HEK293 (cell line): ENCODE data around the gene CNPY2.
A peak's percentile ranks its signal among the peaks of the same experiment; 100 is the strongest.

Experiments used
- CTCF ChIA-PET: fragments of 350-600 bp; formaldehyde crosslinking; extraction: SDS; loops from one replicate; lab custom pipeline; 2021; ENCODE audit warnings: antibody characterized with exemption; lab: Yijun Ruan, JAX
- POLR2A ChIA-PET: fragments of 300-600 bp; formaldehyde crosslinking; extraction: SDS; loops from one replicate; lab custom pipeline; 2020; ENCODE audit warnings: antibody characterized with exemption, inconsistent platforms; lab: Yijun Ruan, JAX
- H3K27ac ChIP-seq: fragments of 200-500 bp; sonication (Bioruptor generic); 2 replicates; pipeline ENCODE4 v1.5.1; 2014; ENCODE audit warnings: low read depth, low read length, control low read depth, inconsistent platforms; ENCODE audit errors: extremely low read depth
- H3K36me3 ChIP-seq, 2 experiments: fragments of 200-500 bp in 1 of 2; sonication (Bioruptor generic) in 1 of 2; 1 replicate in 1 of 2; 2 replicates in 1 of 2; pipeline ENCODE4 v1.5.1; 2014 to 2017; ENCODE audit warnings: inconsistent platforms in 2 of 2, low read length in 2 of 2; ENCODE audit not compliant: control insufficient read depth in 2 of 2, insufficient read depth in 1 of 2
- H3K4me1 ChIP-seq: fragments of 200-500 bp; sonication (Bioruptor generic); 2 replicates; pipeline ENCODE4 v1.5.1; 2014; ENCODE audit warnings: mild to moderate bottlenecking, low read length, inconsistent platforms; ENCODE audit not compliant: control insufficient read depth, insufficient read depth
- H3K4me3 ChIP-seq: 2 replicates; pipeline ENCODE4 v1.5.1; 2011; ENCODE audit warnings: low read depth, mild to moderate bottlenecking, control low read depth, low read length, moderate library complexity
- H3K9me3 ChIP-seq: fragments of 200-500 bp; sonication (Bioruptor generic); 2 replicates; pipeline ENCODE4 v1.5.1; 2014; ENCODE audit warnings: low read depth, low read length, inconsistent platforms; ENCODE audit not compliant: control insufficient read depth, insufficient read depth
- GLI4 ChIP-seq: fragments of 450-650 bp; formaldehyde crosslinking; IDR thresholded peaks from 2 replicates; pipeline ENCODE4 v1.5.1; 2016; ENCODE audit warnings: missing biosample characterization, missing genetic modification characterization
- HOXC10 ChIP-seq: sonication (generic); formaldehyde crosslinking; IDR thresholded peaks from 2 replicates; pipeline ENCODE4 v1.8.1; 2023; ENCODE audit warnings: mild to moderate bottlenecking, missing genetic modification reagents
- MZF1 ChIP-seq: fragments of 450-650 bp; formaldehyde crosslinking; IDR thresholded peaks from 2 replicates; pipeline ENCODE4 v1.5.1; 2017; ENCODE audit warnings: missing biosample characterization, missing genetic modification characterization, borderline replicate concordance
- ZBTB17 ChIP-seq: fragments of 450-650 bp; formaldehyde crosslinking; IDR thresholded peaks from 2 replicates; pipeline ENCODE4 v1.5.1; 2016; ENCODE audit warnings: missing biosample characterization, missing genetic modification characterization
- ZBTB21 ChIP-seq: fragments of 450-650 bp; formaldehyde crosslinking; IDR thresholded peaks from 2 replicates; pipeline ENCODE4 v1.5.1; 2017; ENCODE audit warnings: missing biosample characterization, missing genetic modification characterization
- ZNF221 ChIP-seq: fragments of 450-650 bp; formaldehyde crosslinking; IDR thresholded peaks from 2 replicates; pipeline ENCODE4 v1.5.1; 2017; ENCODE audit warnings: missing biosample characterization, missing genetic modification characterization, borderline replicate concordance
- ZNF324 ChIP-seq: fragments of 450-650 bp; formaldehyde crosslinking; IDR thresholded peaks from 2 replicates; pipeline ENCODE4 v1.5.1; 2016; ENCODE audit warnings: missing biosample characterization, missing genetic modification characterization
- ZNF341 ChIP-seq: fragments of 450-650 bp; formaldehyde crosslinking; IDR thresholded peaks from 2 replicates; pipeline ENCODE4; 2016; ENCODE audit warnings: low read depth, missing biosample characterization, missing genetic modification characterization
- ZNF350 ChIP-seq: fragments of 450-650 bp; formaldehyde crosslinking; IDR thresholded peaks from 2 replicates; pipeline ENCODE4 v1.5.0; 2017; ENCODE audit warnings: missing biosample characterization, mild to moderate bottlenecking, missing genetic modification characterization
- ZNF629 ChIP-seq: fragments of 450-650 bp; formaldehyde crosslinking; IDR thresholded peaks from 2 replicates; pipeline ENCODE4 v1.5.1; 2017; ENCODE audit warnings: missing biosample characterization, missing genetic modification characterization
- ZNF658 ChIP-seq: fragments of 450-650 bp; formaldehyde crosslinking; IDR thresholded peaks from 2 replicates; pipeline ENCODE4; 2016; ENCODE audit warnings: missing biosample characterization, missing genetic modification characterization
- ZNF837 ChIP-seq: fragments of 450-650 bp; formaldehyde crosslinking; IDR thresholded peaks from 2 replicates; pipeline ENCODE4 v1.5.1; 2016; ENCODE audit warnings: missing biosample characterization, missing genetic modification characterization
- TF ChIP-seq, protein P1 (sequence below): fragments of 450-650 bp; formaldehyde crosslinking; IDR thresholded peaks from 2 replicates; pipeline ENCODE4 v1.5.1; 2016; ENCODE audit warnings: missing biosample characterization, missing genetic modification characterization
- TF ChIP-seq, protein P2 (sequence below): fragments of 450-650 bp; formaldehyde crosslinking; IDR thresholded peaks from 2 replicates; pipeline ENCODE4 v1.5.1; 2016; ENCODE audit warnings: missing biosample characterization, missing genetic modification characterization
- TF ChIP-seq, protein P3 (sequence below): fragments of 450-650 bp; formaldehyde crosslinking; IDR thresholded peaks from 2 replicates; pipeline ENCODE4 v1.5.1; 2016; ENCODE audit warnings: missing biosample characterization, missing genetic modification characterization, borderline replicate concordance
- TF ChIP-seq, protein P4 (sequence below): fragments of 450-650 bp; formaldehyde crosslinking; IDR thresholded peaks from 2 replicates; pipeline ENCODE4 v1.5.1; 2016; ENCODE audit warnings: missing biosample characterization, missing genetic modification characterization
- TF ChIP-seq, protein P5 (sequence below): fragments of 450-650 bp; formaldehyde crosslinking; IDR thresholded peaks from 2 replicates; pipeline ENCODE4 v1.5.0; 2017; ENCODE audit warnings: missing biosample characterization, missing genetic modification characterization, borderline replicate concordance

The CNPY2 gene

DNA sequence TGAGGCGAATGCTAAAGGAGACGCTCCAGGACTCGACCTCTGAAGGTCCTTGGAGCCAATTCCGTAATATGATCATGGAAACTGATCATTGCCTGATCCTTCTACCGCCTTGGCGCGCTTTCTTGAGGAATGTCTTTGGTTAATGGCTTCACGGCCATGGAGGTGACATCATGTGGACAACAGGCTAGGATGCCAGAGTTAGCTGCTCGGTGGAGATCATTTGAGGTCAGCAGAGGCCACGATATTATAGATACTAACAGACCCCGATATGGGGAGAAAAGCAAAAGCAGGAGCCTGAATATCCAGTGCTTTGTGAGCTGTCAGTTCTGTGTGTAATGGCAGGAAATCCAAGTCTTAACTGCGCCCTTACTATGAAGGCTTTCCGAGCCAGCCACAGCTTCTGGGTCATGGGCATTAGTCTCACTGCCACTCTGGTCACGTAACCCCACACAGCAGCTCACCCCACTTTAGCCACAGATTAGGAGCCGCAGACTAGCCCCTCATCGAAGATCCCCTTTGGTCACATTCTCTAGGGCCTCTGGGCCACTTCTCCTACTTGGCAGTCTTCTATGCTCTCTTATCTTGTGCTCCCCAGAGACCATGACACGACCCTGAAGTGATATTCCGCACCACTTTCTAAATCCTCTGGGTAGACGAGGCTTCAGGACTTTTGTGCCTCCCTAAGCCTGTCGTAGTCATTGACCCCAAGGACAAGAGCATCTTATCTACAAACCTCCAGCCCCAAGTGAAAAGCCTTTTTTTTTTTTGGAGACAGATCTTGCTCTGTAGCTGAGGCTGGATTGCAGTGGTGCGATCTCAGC, 14.9 kb downstream of the CNPY2 start (continued):
- TF ChIP-seq, protein P1, sequence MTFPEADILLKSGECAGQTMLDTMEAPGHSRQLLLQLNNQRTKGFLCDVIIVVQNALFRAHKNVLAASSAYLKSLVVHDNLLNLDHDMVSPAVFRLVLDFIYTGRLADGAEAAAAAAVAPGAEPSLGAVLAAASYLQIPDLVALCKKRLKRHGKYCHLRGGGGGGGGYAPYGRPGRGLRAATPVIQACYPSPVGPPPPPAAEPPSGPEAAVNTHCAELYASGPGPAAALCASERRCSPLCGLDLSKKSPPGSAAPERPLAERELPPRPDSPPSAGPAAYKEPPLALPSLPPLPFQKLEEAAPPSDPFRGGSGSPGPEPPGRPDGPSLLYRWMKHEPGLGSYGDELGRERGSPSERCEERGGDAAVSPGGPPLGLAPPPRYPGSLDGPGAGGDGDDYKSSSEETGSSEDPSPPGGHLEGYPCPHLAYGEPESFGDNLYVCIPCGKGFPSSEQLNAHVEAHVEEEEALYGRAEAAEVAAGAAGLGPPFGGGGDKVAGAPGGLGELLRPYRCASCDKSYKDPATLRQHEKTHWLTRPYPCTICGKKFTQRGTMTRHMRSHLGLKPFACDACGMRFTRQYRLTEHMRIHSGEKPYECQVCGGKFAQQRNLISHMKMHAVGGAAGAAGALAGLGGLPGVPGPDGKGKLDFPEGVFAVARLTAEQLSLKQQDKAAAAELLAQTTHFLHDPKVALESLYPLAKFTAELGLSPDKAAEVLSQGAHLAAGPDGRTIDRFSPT: no peak
- 0 out of 2 replicates have a peak, but pooled peaks have one; percentile 32 for TF ChIP-seq ZNF629 (tag by site-specific recombination)
- peak; percentile 48; the same call in 1 of the 2 replicates for TF ChIP-seq ZBTB21
- TF ChIP-seq MZF1 (tag by site-specific recombination): no peak
- TF ChIP-seq, protein P2, sequence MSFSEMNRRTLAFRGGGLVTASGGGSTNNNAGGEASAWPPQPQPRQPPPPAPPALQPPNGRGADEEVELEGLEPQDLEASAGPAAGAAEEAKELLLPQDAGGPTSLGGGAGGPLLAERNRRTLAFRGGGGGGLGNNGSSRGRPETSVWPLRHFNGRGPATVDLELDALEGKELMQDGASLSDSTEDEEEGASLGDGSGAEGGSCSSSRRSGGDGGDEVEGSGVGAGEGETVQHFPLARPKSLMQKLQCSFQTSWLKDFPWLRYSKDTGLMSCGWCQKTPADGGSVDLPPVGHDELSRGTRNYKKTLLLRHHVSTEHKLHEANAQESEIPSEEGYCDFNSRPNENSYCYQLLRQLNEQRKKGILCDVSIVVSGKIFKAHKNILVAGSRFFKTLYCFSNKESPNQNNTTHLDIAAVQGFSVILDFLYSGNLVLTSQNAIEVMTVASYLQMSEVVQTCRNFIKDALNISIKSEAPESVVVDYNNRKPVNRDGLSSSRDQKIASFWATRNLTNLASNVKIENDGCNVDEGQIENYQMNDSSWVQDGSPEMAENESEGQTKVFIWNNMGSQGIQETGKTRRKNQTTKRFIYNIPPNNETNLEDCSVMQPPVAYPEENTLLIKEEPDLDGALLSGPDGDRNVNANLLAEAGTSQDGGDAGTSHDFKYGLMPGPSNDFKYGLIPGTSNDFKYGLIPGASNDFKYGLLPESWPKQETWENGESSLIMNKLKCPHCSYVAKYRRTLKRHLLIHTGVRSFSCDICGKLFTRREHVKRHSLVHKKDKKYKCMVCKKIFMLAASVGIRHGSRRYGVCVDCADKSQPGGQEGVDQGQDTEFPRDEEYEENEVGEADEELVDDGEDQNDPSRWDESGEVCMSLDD: peak; percentile 18; the same call in 1 of the 2 replicates

DNA sequence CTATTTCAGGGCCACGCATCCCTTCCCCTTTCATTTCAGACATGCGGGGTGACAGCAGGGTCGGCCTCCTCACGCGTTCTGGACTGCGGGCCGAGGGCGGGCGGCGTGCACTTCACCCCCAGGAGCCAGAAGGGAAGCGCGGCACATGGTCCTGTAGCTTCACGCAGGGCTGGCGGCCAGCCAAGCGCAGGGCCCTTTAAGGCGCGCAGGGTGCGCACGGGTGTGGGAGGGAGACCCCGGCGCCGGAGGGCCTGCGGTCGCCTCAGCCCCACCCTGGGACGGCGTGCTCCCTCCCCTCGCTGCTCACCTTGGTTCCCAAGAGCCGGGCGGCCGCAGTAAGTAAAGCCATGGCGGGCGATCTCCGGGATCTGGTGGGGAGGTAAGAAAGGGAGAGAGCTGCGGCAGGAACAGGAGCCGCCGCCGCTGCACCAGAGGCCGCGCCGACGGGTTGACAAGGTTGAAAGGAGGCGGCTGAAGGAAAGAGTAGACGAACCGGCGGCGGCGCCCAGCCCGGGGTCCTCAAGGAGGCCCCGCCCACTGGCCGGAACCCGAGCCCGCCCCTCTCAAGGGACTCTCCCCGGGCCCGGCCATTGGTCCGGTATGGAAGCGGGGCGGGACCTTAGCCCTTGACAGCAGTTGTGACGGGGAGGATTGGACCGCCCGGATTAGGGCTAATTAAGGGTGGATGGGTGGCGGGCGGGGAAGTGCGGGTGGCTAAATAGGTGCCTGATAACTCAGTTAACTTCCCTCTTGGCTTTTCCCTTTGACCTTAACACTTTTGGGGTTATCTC, 15.7 kb downstream of the CNPY2 start, which contains the start of gene CS:
TSS of gene CS (minus strand) at position 478 of the 791 bp plus-strand sequence. CDS start at position 349, 129 bp downstream.
- Histone ChIP-seq H3K4me1 (peaks cover 4% of the 10 kb centered on the region; the same call in 1 of the 2 replicates), H3K27ac (peak within 1 kb of the TSS; percentile 89), H3K4me3 (peak within 1 kb of the TSS; percentile 92), H3K36me3 (peaks cover 20 to 45% of the 10 kb centered on the region in 2 experiments; a peak in 2 of 3 replicates), H3K9me3 (no peaks in the 10 kb centered on the region)
- ChIA-PET CTCF (interaction anchor here (0.8 to 2.6 kb wide), 5 partner anchors 9 to 164 kb away, joined by 3 to 6 read pairs (median 4); partner anchors contain the start of gene ANKRD52), POLR2A (interaction anchor here (0.5 to 2.8 kb wide), 14 partner anchors 9 to 470 kb away, joined by 3 to 13 read pairs (median 4); partner anchors contain the start of genes PA2G4, RNF41, STAT2 and ZC3H10)
- TF ChIP-seq ZNF324 (tag by site-specific recombination) (peak; percentile 87; the same call in 1 of the 2 replicates), ZNF350 (tag by site-specific recombination) (no peak), GLI4 (tag by site-specific recombination) (no peak), ZNF629 (tag by site-specific recombination) (no peak; the same call in 1 of the 2 replicates), ZNF341 (tag by site-specific recombination) (peak; percentile 63; the same call in 1 of the 2 replicates), HOXC10 (CRISPR knock-in tag) (no peak), ZNF837 (tag by site-specific recombination) (no peak), ZNF658 (no peak), ZNF221 (tag by site-specific recombination) (no peak), ZBTB17 (tag by site-specific recombination) (no peak; the same call in 1 of the 2 replicates)
- TF ChIP-seq, protein P3, sequence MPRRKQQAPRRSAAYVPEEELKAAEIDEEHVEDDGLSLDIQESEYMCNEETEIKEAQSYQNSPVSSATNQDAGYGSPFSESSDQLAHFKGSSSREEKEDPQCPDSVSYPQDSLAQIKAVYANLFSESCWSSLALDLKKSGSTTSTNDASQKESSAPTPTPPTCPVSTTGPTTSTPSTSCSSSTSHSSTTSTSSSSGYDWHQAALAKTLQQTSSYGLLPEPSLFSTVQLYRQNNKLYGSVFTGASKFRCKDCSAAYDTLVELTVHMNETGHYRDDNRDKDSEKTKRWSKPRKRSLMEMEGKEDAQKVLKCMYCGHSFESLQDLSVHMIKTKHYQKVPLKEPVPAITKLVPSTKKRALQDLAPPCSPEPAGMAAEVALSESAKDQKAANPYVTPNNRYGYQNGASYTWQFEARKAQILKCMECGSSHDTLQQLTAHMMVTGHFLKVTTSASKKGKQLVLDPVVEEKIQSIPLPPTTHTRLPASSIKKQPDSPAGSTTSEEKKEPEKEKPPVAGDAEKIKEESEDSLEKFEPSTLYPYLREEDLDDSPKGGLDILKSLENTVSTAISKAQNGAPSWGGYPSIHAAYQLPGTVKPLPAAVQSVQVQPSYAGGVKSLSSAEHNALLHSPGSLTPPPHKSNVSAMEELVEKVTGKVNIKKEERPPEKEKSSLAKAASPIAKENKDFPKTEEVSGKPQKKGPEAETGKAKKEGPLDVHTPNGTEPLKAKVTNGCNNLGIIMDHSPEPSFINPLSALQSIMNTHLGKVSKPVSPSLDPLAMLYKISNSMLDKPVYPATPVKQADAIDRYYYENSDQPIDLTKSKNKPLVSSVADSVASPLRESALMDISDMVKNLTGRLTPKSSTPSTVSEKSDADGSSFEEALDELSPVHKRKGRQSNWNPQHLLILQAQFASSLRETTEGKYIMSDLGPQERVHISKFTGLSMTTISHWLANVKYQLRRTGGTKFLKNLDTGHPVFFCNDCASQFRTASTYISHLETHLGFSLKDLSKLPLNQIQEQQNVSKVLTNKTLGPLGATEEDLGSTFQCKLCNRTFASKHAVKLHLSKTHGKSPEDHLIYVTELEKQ (tag by site-specific recombination): no peak
- TF ChIP-seq, protein P1: no peak
- TF ChIP-seq, protein P4, sequence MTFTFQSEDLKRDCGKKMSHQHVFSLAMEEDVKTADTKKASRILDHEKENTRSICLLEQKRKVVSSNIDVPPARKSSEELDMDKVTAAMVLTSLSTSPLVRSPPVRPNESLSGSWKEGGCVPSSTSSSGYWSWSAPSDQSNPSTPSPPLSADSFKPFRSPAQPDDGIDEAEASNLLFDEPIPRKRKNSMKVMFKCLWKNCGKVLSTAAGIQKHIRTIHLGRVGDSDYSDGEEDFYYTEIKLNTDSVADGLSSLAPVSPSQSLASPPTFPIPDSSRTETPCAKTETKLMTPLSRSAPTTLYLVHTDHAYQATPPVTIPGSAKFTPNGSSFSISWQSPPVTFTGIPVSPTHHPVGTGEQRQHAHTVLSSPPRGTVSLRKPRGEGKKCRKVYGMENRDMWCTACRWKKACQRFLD (tag by site-specific recombination): no peak
- TF ChIP-seq, protein P5, sequence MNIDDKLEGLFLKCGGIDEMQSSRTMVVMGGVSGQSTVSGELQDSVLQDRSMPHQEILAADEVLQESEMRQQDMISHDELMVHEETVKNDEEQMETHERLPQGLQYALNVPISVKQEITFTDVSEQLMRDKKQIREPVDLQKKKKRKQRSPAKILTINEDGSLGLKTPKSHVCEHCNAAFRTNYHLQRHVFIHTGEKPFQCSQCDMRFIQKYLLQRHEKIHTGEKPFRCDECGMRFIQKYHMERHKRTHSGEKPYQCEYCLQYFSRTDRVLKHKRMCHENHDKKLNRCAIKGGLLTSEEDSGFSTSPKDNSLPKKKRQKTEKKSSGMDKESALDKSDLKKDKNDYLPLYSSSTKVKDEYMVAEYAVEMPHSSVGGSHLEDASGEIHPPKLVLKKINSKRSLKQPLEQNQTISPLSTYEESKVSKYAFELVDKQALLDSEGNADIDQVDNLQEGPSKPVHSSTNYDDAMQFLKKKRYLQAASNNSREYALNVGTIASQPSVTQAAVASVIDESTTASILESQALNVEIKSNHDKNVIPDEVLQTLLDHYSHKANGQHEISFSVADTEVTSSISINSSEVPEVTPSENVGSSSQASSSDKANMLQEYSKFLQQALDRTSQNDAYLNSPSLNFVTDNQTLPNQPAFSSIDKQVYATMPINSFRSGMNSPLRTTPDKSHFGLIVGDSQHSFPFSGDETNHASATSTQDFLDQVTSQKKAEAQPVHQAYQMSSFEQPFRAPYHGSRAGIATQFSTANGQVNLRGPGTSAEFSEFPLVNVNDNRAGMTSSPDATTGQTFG (tag by site-specific recombination): no peak
